ENCODE results near the gene GNAT1. TPM values are rescaled to one million over a fixed set of nuclear protein-coding genes. Genes with fewer than 3 reads are reported as not detected.

The GNAT1 gene
- total RNA-seq, 2 donors from 2014 or later = 0.54 TPM; not detected in 1

GRCh38 chr3:50186096-50186495 is 5.3 kb upstream of the GNAT1 start:
- Histone ChIP-seq H3K36me3 (peaks cover 5% of the 10 kb centered on the region), H3K4me1 (ENCODE audit: control insufficient read depth in 1 of 2, low read depth in 2 of 2) (peaks cover 0 to 4% of the 10 kb centered on the region in 2 donors)
- TF ChIP-seq CTCF (IDR thresholded peaks at IDR 0.05) = no peak

GRCh38 chr3:50187750-50188149 is 3.7 kb upstream of the GNAT1 start:
- H3K4me1 ChIP-seq (ENCODE audit: control insufficient read depth in 1 of 2, low read depth in 2 of 2) = peaks cover 0 to 4% of the 10 kb centered on the region in 2 donors
- H3K27me3 ChIP-seq (replicated peaks; ENCODE audit: insufficient read depth) = no peaks in the 10 kb centered on the region
- DNase-seq (ENCODE audit: low spot score) (no peak), ATAC-seq (ENCODE audit: insufficient number of reproducible peaks, low FRiP score, low read depth) (no peak)
- TF ChIP-seq CTCF (IDR thresholded peaks at IDR 0.05) = no peak
- H3K9me3 ChIP-seq = no peaks in the 10 kb centered on the region
- no peak overlapping the region for H3K4me3 ChIP-seq
- H3K27ac ChIP-seq = no peak overlapping the region
- H3K36me3 ChIP-seq = peaks cover 3% of the 10 kb centered on the region

More at GRCh38 chr3:50186096-50186495, 5.3 kb upstream of the GNAT1 start:
- Histone ChIP-seq H3K9me3 (no peaks in the 10 kb centered on the region), H3K4me3 (no peak overlapping the region), H3K27ac (no peak overlapping the region), H3K27me3 (replicated peaks; ENCODE audit: insufficient read depth) (no peaks in the 10 kb centered on the region)
- ATAC-seq (ENCODE audit: insufficient number of reproducible peaks, low FRiP score, low read depth) (no peak), DNase-seq (ENCODE audit: low spot score) (no peak)

- Histone ChIP-seq H3K4me1 (ENCODE audit: control insufficient read depth in 1 of 2, low read depth in 2 of 2) (peaks cover 2 to 20% of the 10 kb centered on the region in 2 donors), H3K4me3 (no peak overlapping the region), H3K27ac (no peak overlapping the region), H3K9me3 (no peaks in the 10 kb centered on the region), H3K36me3 (no peaks in the 10 kb centered on the region), H3K27me3 (replicated peaks; ENCODE audit: insufficient read depth) (no peaks in the 10 kb centered on the region)
- DNase-seq (ENCODE audit: low spot score) = peak; percentile 49
- ATAC-seq (ENCODE audit: insufficient number of reproducible peaks, low FRiP score, low read depth) = peak; percentile 70
- peak; percentile 91 for TF ChIP-seq CTCF (IDR thresholded peaks at IDR 0.05)
Observed at GRCh38 chr3:50189274-50189673, 2.1 kb upstream of the GNAT1 start.

GRCh38 chr3:50189989-50190388 is 1.4 kb upstream of the GNAT1 start:
- Histone ChIP-seq H3K9me3 (no peaks in the 10 kb centered on the region), H3K36me3 (no peaks in the 10 kb centered on the region), H3K4me3 (no peak overlapping the region), H3K27ac (no peak overlapping the region), H3K4me1 (ENCODE audit: control insufficient read depth in 1 of 2, low read depth in 2 of 2) (peaks cover 3 to 24% of the 10 kb centered on the region in 2 donors), H3K27me3 (replicated peaks; ENCODE audit: insufficient read depth) (no peaks in the 10 kb centered on the region)
- no peak for TF ChIP-seq CTCF (IDR thresholded peaks at IDR 0.05)
- DNase-seq (ENCODE audit: low spot score) = no peak
- no peak for ATAC-seq (ENCODE audit: insufficient number of reproducible peaks, low FRiP score, low read depth)

GRCh38 chr3:50192124-50192523 is 714 bp downstream of the GNAT1 start:
- H3K4me1 ChIP-seq (ENCODE audit: control insufficient read depth in 1 of 2, low read depth in 2 of 2) = peaks cover 3 to 24% of the 10 kb centered on the region in 2 donors
- ATAC-seq (ENCODE audit: insufficient number of reproducible peaks, low FRiP score, low read depth) (no peak), DNase-seq (ENCODE audit: low spot score) (no peak)
- no peak for TF ChIP-seq CTCF (IDR thresholded peaks at IDR 0.05)
- H3K27me3 ChIP-seq (replicated peaks; ENCODE audit: insufficient read depth) = no peaks in the 10 kb centered on the region
- H3K27ac ChIP-seq = no peak overlapping the region
- no peak overlapping the region for H3K4me3 ChIP-seq
- H3K36me3 ChIP-seq = no peaks in the 10 kb centered on the region
- H3K9me3 ChIP-seq = no peaks in the 10 kb centered on the region
